ENCODE results near the gene ASIP. TPM values are rescaled to one million over a fixed set of nuclear protein-coding genes. Genes with fewer than 3 reads are reported as not detected.
"Not testable (repeated sequence)": the region's sequence is repeated elsewhere in the genome, so short reads cannot be mapped to it uniquely, and the experiment has no call there.

The ASIP gene
- total RNA-seq, 4 donors from 2014 or later, result not detected

GRCh38 chr20:34269996-34270627 lies 28.9 kb downstream of the ASIP start:
- TF ChIP-seq CTCF (IDR thresholded peaks at IDR 0.05), result no peak
- no peak for ATAC-seq (ENCODE audit: low FRiP score)

DNA sequence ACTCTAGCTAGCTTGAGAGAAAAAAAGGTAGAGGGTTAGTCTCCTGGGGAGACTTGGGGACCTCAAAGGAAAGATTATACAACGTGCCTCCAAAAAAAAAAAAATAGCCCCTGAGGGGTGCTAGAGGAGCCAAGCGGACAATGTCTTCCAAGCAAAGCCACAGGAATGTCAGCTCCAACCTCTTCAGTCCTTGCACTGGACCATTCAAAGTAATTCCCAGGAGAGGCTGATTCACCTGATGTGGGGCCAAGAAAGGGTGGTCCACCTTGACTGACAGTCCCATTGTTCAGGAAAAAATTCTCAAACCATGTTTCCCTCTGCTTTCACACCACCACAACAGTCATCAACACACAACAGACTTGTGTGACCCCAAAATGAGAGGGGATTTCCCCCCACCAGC lies 30.7 kb downstream of the ASIP start:
- TF ChIP-seq CTCF (IDR thresholded peaks at IDR 0.05), result no peak
- DNase-seq (ENCODE audit: low spot score) (no peak), ATAC-seq (ENCODE audit: low FRiP score) (no peak)

More at GRCh38 chr20:34269996-34270627, 28.9 kb downstream of the ASIP start:
- no peak for DNase-seq (ENCODE audit: low spot score)

DNA sequence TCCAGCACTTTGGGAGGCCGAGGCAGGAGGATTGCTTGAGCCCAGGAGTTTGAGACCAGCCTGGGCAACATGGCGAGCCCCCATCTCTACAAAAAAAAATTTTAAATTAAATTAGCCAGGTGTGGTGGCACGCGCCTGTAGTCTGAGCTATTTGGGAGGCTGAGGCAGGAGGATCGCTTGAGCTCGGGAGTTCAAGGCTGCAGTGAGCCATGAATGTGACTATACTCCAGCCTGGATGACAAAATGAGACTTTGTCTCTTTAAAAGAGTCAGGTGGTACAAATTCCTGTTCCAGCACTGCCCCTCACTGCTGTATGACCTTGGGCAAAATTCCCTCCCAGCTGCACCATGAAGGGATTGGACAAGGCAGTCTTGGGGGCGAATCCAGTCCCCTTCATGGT lies 33.5 kb downstream of the ASIP start:
- TF ChIP-seq CTCF (IDR thresholded peaks at IDR 0.05), result no peak
- DNase-seq (ENCODE audit: low spot score), result no peak
- ATAC-seq (ENCODE audit: low FRiP score), result no peak

- no peak for TF ChIP-seq CTCF (IDR thresholded peaks at IDR 0.05)
- no peak for ATAC-seq (ENCODE audit: low FRiP score)
Measured at GRCh38 chr20:34281177-34281576, 40.0 kb downstream of the ASIP start.

GRCh38 chr20:34282041-34282440 lies 40.8 kb downstream of the ASIP start:
- no peak for ATAC-seq (ENCODE audit: low FRiP score)

More at GRCh38 chr20:34281177-34281576, 40.0 kb downstream of the ASIP start:
- no peak for DNase-seq (ENCODE audit: low spot score)

DNA sequence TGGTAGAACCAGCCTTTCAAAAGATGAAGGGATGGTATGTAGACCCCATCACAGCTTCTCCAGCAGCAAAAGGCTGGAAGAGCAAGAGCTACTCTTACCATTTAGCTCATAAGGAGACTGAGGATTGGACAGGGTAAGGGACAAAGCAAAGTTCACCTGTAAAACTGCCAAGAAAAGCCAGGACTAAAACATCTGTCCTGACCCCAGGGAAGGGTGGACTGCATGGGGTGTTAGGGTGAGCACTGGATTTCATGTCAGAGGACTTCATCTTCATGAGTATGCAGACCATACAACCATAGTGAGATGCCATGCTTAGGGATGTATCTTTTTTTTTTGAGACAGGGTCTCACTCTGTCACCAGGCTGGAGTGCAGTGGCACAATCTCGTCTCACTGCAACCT lies 42.6 kb downstream of the ASIP start:
- no peak for TF ChIP-seq CTCF (IDR thresholded peaks at IDR 0.05)
- ATAC-seq (ENCODE audit: low FRiP score), result no peak
- DNase-seq (ENCODE audit: low spot score), result no peak

More at GRCh38 chr20:34282041-34282440, 40.8 kb downstream of the ASIP start:
- no peak for DNase-seq (ENCODE audit: low spot score)
- TF ChIP-seq CTCF (IDR thresholded peaks at IDR 0.05), result no peak

DNA sequence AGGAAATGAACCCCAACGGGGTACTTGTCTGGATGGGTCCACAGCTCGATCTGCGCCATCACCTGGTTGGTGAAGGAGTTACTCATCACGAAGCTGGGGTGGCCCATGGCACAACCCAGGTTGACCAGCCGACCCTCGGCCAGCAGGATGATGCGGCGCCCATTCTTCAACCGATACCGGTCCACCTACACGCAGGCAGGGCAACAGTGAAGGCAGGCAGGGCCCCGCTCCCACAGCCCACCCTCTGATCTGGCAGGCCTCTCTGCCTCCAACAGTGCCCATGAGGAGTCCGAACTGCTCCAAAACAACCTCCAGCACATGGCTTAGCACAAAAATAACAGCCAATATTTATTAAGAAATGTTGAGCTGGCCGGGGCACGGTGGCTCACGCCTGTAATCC lies 44.2 kb downstream of the ASIP start:
- ATAC-seq (ENCODE audit: low FRiP score), result no peak
- TF ChIP-seq CTCF (IDR thresholded peaks at IDR 0.05), result no peak
- no peak for DNase-seq (ENCODE audit: low spot score)

- DNase-seq (ENCODE audit: low spot score); ATAC-seq (ENCODE audit: low FRiP score): not testable (repeated sequence)
Measured at GRCh38 chr20:34287500-34287899, 46.3 kb downstream of the ASIP start.

Measured in omental fat pad (tissue), 4 donors.